Stimulated activated CD4-positive, alpha-beta T cell treated with anti-CD3 and anti-CD28 coated beads, Interleukin-15, amount 100 ng/mL, for 1 hour (primary cell): ENCODE results near the gene NEU2.
"Not testable (repeated sequence)": the region's sequence is repeated elsewhere in the genome, so short reads cannot be mapped to it uniquely, and the experiment has no call there.

Source experiments
- DNase-seq, 2 donors: peaks; one replicate each; pipeline ENCODE4 v3.0.0-alpha.2; 2020; ENCODE audit warnings: low read depth in 1 of 2, low spot score in 1 of 2

The NEU2 gene

GRCh38 chr2:233010569-233011267 is 21.8 kb upstream of the NEU2 start:
- DNase-seq, result no peak

- DNase-seq, result no peak
Measured at GRCh38 chr2:233011268-233011650, 21.2 kb upstream of the NEU2 start.

GRCh38 chr2:233011702-233012131 is 20.8 kb upstream of the NEU2 start:
- no peak for DNase-seq

GRCh38 chr2:233012301-233012971 is 20.0 kb upstream of the NEU2 start:
- DNase-seq, result no peak

- no peak for DNase-seq
Measured at GRCh38 chr2:233013027-233013461, 19.4 kb upstream of the NEU2 start, which contains the start of gene NGEF. TSS of gene NGEF (minus strand) at chr2:233013256. CDS start at chr2:232974890, 38,366 bp downstream.

GRCh38 chr2:233013650-233014049 is 18.8 kb upstream of the NEU2 start:
- DNase-seq, result no peak

GRCh38 chr2:233015019-233015645 is 17.3 kb upstream of the NEU2 start:
- DNase-seq, result no peak

- no peak for DNase-seq
Measured at GRCh38 chr2:233017947-233018346, 14.5 kb upstream of the NEU2 start.

- not testable (repeated sequence) for DNase-seq
Measured at GRCh38 chr2:233019610-233020009, 12.9 kb upstream of the NEU2 start.

- DNase-seq, result no peak
Measured at GRCh38 chr2:233020454-233020853, 12.0 kb upstream of the NEU2 start.

GRCh38 chr2:233021771-233022170 is 10.7 kb upstream of the NEU2 start:
- no peak for DNase-seq

GRCh38 chr2:233022561-233022960 is 9.9 kb upstream of the NEU2 start:
- no peak for DNase-seq

GRCh38 chr2:233023007-233023760 is 9.3 kb upstream of the NEU2 start:
- DNase-seq, result no peak

GRCh38 chr2:233023761-233024410 is 8.6 kb upstream of the NEU2 start:
- DNase-seq, result no peak

- no peak for DNase-seq
Measured at GRCh38 chr2:233025706-233026105, 6.8 kb upstream of the NEU2 start.

GRCh38 chr2:233026198-233026813 is 6.2 kb upstream of the NEU2 start:
- no peak for DNase-seq

- no peak for DNase-seq
Measured at GRCh38 chr2:233029321-233029720, 3.2 kb upstream of the NEU2 start.

- no peak for DNase-seq
Measured at GRCh38 chr2:233031556-233032500, 644 bp upstream of the NEU2 start.

GRCh38 chr2:233033672-233034071 is 1.2 kb downstream of the NEU2 start:
- no peak for DNase-seq
